ENCODE measurements around the gene MAP2.

The MAP2 gene

GRCh38 chr2:209416913-209417312, 6.9 kb upstream of the MAP2 start:
- DNase-seq (ENCODE audit: insufficient read length, low spot score) (no peak), FAIRE-seq (no peak)
- TF ChIP-seq PAX5 (IDR thresholded peaks at IDR 0.05; ENCODE audit: insufficient read depth, low read length, severe bottlenecking): no peak
- no peak for TF ChIP-seq POLR2AphosphoS5 (IDR thresholded peaks at IDR 0.05; ENCODE audit: low read depth, low read length)
- TF ChIP-seq TAF1 (IDR thresholded peaks at IDR 0.05; ENCODE audit: low read depth, low read length): no peak
- no peak for TF ChIP-seq POLR2A (IDR thresholded peaks at IDR 0.05; ENCODE audit: low read depth, low read length)
- TF ChIP-seq POU2F2 (IDR thresholded peaks at IDR 0.05; ENCODE audit: low read depth, low read length): no peak
- TF ChIP-seq SPI1 (IDR thresholded peaks at IDR 0.05; ENCODE audit: low read depth, low read length): no peak

- DNase-seq (ENCODE audit: insufficient read length, low spot score) (no peak), FAIRE-seq (no peak)
- TF ChIP-seq POLR2A (IDR thresholded peaks at IDR 0.05; ENCODE audit: low read depth, low read length): no peak
- no peak for TF ChIP-seq POLR2AphosphoS5 (IDR thresholded peaks at IDR 0.05; ENCODE audit: low read depth, low read length)
Observed at GRCh38 chr2:209422191-209422754, 1.6 kb upstream of the MAP2 start.

- no peak for TF ChIP-seq TAF1 (IDR thresholded peaks at IDR 0.05; ENCODE audit: low read depth, low read length)
- TF ChIP-seq POLR2AphosphoS5 (IDR thresholded peaks at IDR 0.05; ENCODE audit: low read depth, low read length): no peak
- DNase-seq (ENCODE audit: insufficient read length, low spot score) (no peak), FAIRE-seq (no peak)
Observed at GRCh38 chr2:209424199-209424701, 403 bp downstream of the MAP2 start.

- DNase-seq (ENCODE audit: insufficient read length, low spot score): no peak
- no peak for FAIRE-seq
- TF ChIP-seq TAF1 (IDR thresholded peaks at IDR 0.05; ENCODE audit: low read depth, low read length) (no peak), POLR2AphosphoS5 (IDR thresholded peaks at IDR 0.05; ENCODE audit: low read depth, low read length) (no peak), POU2F2 (IDR thresholded peaks at IDR 0.05; ENCODE audit: low read depth, low read length) (no peak), SPI1 (IDR thresholded peaks at IDR 0.05; ENCODE audit: low read depth, low read length) (no peak), PAX5 (IDR thresholded peaks at IDR 0.05; ENCODE audit: insufficient read depth, low read length, severe bottlenecking) (no peak), POLR2A (IDR thresholded peaks at IDR 0.05; ENCODE audit: low read depth, low read length) (no peak)
Observed at GRCh38 chr2:209424781-209425470, 1.1 kb downstream of the MAP2 start.

DNA sequence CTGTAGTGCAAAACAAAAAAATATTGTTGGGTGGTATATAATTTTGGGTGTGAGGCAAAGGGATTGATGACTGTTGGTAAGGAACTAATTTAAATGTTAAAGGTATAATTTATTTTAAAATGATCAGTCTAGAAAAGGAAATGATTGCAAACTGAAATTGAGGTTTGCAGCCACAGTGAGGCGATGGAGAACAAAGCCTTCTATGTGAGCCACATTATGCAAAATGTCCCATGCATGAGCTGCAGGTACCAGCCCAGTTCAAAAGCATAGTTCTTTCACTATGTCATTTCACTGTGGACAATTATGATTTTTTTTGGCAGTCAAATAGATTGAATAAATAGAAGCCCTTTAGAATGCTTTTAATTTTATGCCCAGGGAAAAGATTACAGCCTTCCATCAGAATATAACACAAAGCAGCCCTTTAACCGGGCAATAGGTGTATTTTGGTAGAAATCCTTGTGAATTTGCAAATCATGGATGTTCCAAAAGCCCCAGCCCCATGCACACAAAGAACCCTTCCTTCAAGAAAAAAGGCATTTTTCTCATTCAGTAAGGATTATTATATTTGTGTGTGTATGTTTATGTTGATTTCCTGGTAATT, 1.7 kb downstream of the MAP2 start:
- DNase-seq (ENCODE audit: insufficient read length, low spot score): peak; percentile 15
- no peak for FAIRE-seq

GRCh38 chr2:209426432-209426831, 2.6 kb downstream of the MAP2 start:
- TF ChIP-seq POU2F2 (IDR thresholded peaks at IDR 0.05; ENCODE audit: low read depth, low read length) (no peak), POLR2A (IDR thresholded peaks at IDR 0.05; ENCODE audit: low read depth, low read length) (no peak), POLR2AphosphoS5 (IDR thresholded peaks at IDR 0.05; ENCODE audit: low read depth, low read length) (no peak), TAF1 (IDR thresholded peaks at IDR 0.05; ENCODE audit: low read depth, low read length) (no peak), SPI1 (IDR thresholded peaks at IDR 0.05; ENCODE audit: low read depth, low read length) (no peak), PAX5 (IDR thresholded peaks at IDR 0.05; ENCODE audit: insufficient read depth, low read length, severe bottlenecking) (no peak)
- DNase-seq (ENCODE audit: insufficient read length, low spot score) (no peak), FAIRE-seq (no peak)

More for the DNA sequence above, 1.7 kb downstream of the MAP2 start:
- TF ChIP-seq TAF1 (IDR thresholded peaks at IDR 0.05; ENCODE audit: low read depth, low read length): no peak
- peak; percentile 35; the same call in 1 of the 2 replicates for TF ChIP-seq POU2F2 (IDR thresholded peaks at IDR 0.05; ENCODE audit: low read depth, low read length)

GRCh38 chr2:209431701-209432100, 7.9 kb downstream of the MAP2 start:
- TF ChIP-seq SPI1 (IDR thresholded peaks at IDR 0.05; ENCODE audit: low read depth, low read length): no peak
- TF ChIP-seq POLR2A (IDR thresholded peaks at IDR 0.05; ENCODE audit: low read depth, low read length): no peak
- TF ChIP-seq TAF1 (IDR thresholded peaks at IDR 0.05; ENCODE audit: low read depth, low read length): no peak
- TF ChIP-seq PAX5 (IDR thresholded peaks at IDR 0.05; ENCODE audit: insufficient read depth, low read length, severe bottlenecking): no peak
- TF ChIP-seq POU2F2 (IDR thresholded peaks at IDR 0.05; ENCODE audit: low read depth, low read length): no peak
- no peak for TF ChIP-seq POLR2AphosphoS5 (IDR thresholded peaks at IDR 0.05; ENCODE audit: low read depth, low read length)
- FAIRE-seq (no peak), DNase-seq (ENCODE audit: insufficient read length, low spot score) (no peak)

- TF ChIP-seq SPI1 (IDR thresholded peaks at IDR 0.05; ENCODE audit: low read depth, low read length): no peak
- no peak for TF ChIP-seq POLR2A (IDR thresholded peaks at IDR 0.05; ENCODE audit: low read depth, low read length)
- no peak for TF ChIP-seq PAX5 (IDR thresholded peaks at IDR 0.05; ENCODE audit: insufficient read depth, low read length, severe bottlenecking)
- no peak for TF ChIP-seq TAF1 (IDR thresholded peaks at IDR 0.05; ENCODE audit: low read depth, low read length)
- no peak for TF ChIP-seq POLR2AphosphoS5 (IDR thresholded peaks at IDR 0.05; ENCODE audit: low read depth, low read length)
- no peak for TF ChIP-seq POU2F2 (IDR thresholded peaks at IDR 0.05; ENCODE audit: low read depth, low read length)
- FAIRE-seq (no peak), DNase-seq (ENCODE audit: insufficient read length, low spot score) (no peak)
Observed at GRCh38 chr2:209441541-209441940, 17.7 kb downstream of the MAP2 start.

DNA sequence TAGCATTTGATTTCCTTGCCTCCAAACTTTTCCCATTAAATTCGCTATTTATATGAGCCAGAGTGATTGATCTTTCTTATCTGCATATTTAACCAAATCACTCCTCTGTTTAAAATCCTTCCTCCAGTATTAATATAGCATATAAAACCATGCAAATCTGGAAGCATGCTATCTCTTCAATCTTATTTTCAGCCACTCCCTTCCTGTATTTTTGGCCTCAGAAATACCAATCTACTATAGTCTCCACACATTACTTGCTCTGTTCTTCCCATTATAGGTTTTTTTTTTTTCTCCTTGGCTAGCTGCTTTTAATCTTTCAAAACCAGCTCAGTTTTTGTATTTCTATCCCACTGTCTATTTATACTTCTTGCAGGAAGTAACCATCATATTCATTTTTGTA, 19.1 kb downstream of the MAP2 start:
- DNase-seq (ENCODE audit: insufficient read length, low spot score) (no peak), FAIRE-seq (no peak)
- TF ChIP-seq PAX5 (IDR thresholded peaks at IDR 0.05; ENCODE audit: insufficient read depth, low read length, severe bottlenecking): no peak
- no peak for TF ChIP-seq POLR2A (IDR thresholded peaks at IDR 0.05; ENCODE audit: low read depth, low read length)
- TF ChIP-seq POU2F2 (IDR thresholded peaks at IDR 0.05; ENCODE audit: low read depth, low read length): no peak
- TF ChIP-seq POLR2AphosphoS5 (IDR thresholded peaks at IDR 0.05; ENCODE audit: low read depth, low read length): no peak
- no peak for TF ChIP-seq TAF1 (IDR thresholded peaks at IDR 0.05; ENCODE audit: low read depth, low read length)

- no peak for TF ChIP-seq POU2F2 (IDR thresholded peaks at IDR 0.05; ENCODE audit: low read depth, low read length)
- no peak for TF ChIP-seq POLR2AphosphoS5 (IDR thresholded peaks at IDR 0.05; ENCODE audit: low read depth, low read length)
- TF ChIP-seq SPI1 (IDR thresholded peaks at IDR 0.05; ENCODE audit: low read depth, low read length): no peak
- TF ChIP-seq PAX5 (IDR thresholded peaks at IDR 0.05; ENCODE audit: insufficient read depth, low read length, severe bottlenecking): no peak
- TF ChIP-seq POLR2A (IDR thresholded peaks at IDR 0.05; ENCODE audit: low read depth, low read length): no peak
- TF ChIP-seq TAF1 (IDR thresholded peaks at IDR 0.05; ENCODE audit: low read depth, low read length): no peak
- no peak for FAIRE-seq
- DNase-seq (ENCODE audit: insufficient read length, low spot score): no peak
Observed at GRCh38 chr2:209445485-209445884, 21.6 kb downstream of the MAP2 start.

Measured in GM12891 (cell line).